A204.1 (cell line): Measurements from ENCODE around the gene SOX15.

ENCODE experiments used
- FAIRE-seq: peaks from 2 replicates; lab custom pipeline; 2012; peaks lifted over from hg19 to GRCh38; lab: Jason Lieb, UNC

SOX15 gene

GRCh38 chr17:7577327-7578199 lies 12.3 kb downstream of the SOX15 start:
- FAIRE-seq, result no peak

GRCh38 chr17:7576432-7576937 lies 13.4 kb downstream of the SOX15 start:
- no peak for FAIRE-seq

GRCh38 chr17:7575959-7576358 lies 13.9 kb downstream of the SOX15 start:
- FAIRE-seq, result no peak

GRCh38 chr17:7575481-7575883 lies 14.4 kb downstream of the SOX15 start:
- no peak for FAIRE-seq

- FAIRE-seq, result no peak
Observed at GRCh38 chr17:7574176-7574953, 15.5 kb downstream of the SOX15 start.

GRCh38 chr17:7573324-7574080 lies 16.4 kb downstream of the SOX15 start:
- no peak for FAIRE-seq

- no peak for FAIRE-seq
Observed at GRCh38 chr17:7572588-7573323, 17.1 kb downstream of the SOX15 start.

- peak; percentile 98 for FAIRE-seq
Observed at GRCh38 chr17:7572338-7572587, 17.6 kb downstream of the SOX15 start.

- FAIRE-seq, result no peak
Observed at GRCh38 chr17:7570351-7570750, 19.5 kb downstream of the SOX15 start.

- FAIRE-seq, result no peak
Observed at GRCh38 chr17:7569571-7569970, 20.3 kb downstream of the SOX15 start.

GRCh38 chr17:7563115-7563869 lies 26.6 kb downstream of the SOX15 start:
- no peak for FAIRE-seq

GRCh38 chr17:7562208-7562605 lies 27.7 kb downstream of the SOX15 start:
- no peak for FAIRE-seq

GRCh38 chr17:7561589-7562207 lies 28.2 kb downstream of the SOX15 start, which contains the start of gene SENP3:
SENP3 (plus strand) TSS chr17:7561919; CDS start chr17:7563077, 1,158 bp downstream.
- no peak for FAIRE-seq

GRCh38 chr17:7561028-7561575 lies 28.8 kb downstream of the SOX15 start:
- peak; percentile 56 for FAIRE-seq

GRCh38 chr17:7560172-7561027 lies 29.5 kb downstream of the SOX15 start:
- FAIRE-seq, result no peak

GRCh38 chr17:7559320-7560171 lies 30.3 kb downstream of the SOX15 start:
- no peak for FAIRE-seq

GRCh38 chr17:7558544-7559319 lies 31.2 kb downstream of the SOX15 start, which contains the start of gene TNFSF13:
TNFSF13 (plus strand) TSS chr17:7558750; CDS start chr17:7559040, 290 bp downstream.
- FAIRE-seq, result no peak
